HepG2 (cell line): ENCODE results near the gene CALD1. TPM values are rescaled to one million over a fixed set of nuclear protein-coding genes. Genes with fewer than 3 reads are reported as not detected.

Experiments
- ADNP ChIP-seq: sonication (generic); formaldehyde crosslinking; IDR thresholded peaks from 2 replicates; pipeline ENCODE4 v1.4.0; 2020; ENCODE audit warnings: missing genetic modification reagents
- FOXC1 ChIP-seq: sonication (generic); formaldehyde crosslinking; IDR thresholded peaks from 2 replicates; pipeline ENCODE4 v1.8.0; 2022; ENCODE audit warnings: mild to moderate bottlenecking, missing genetic modification reagents, borderline replicate concordance
- KAT2B ChIP-seq: fragments of 150-350 bp; IDR thresholded peaks from 2 replicates; pipeline ENCODE4 v1.6.1; 2014; ENCODE audit warnings: low read depth, low read length, borderline replicate concordance
- KAT8 ChIP-seq: IDR thresholded peaks from 2 replicates; pipeline ENCODE4 v1.6.1; 2016; ENCODE audit warnings: missing genetic modification reagents, missing compliant biosample characterization
- KLF11 ChIP-seq: IDR thresholded peaks from 2 replicates; pipeline ENCODE4 v1.6.1; 2016; ENCODE audit warnings: missing compliant biosample characterization
- KLF12 ChIP-seq: sonication (generic); formaldehyde crosslinking; IDR thresholded peaks from 2 replicates; pipeline ENCODE4 v1.4.0; 2020; ENCODE audit warnings: missing genetic modification reagents, borderline replicate concordance
- KLF13 ChIP-seq: sonication (generic); formaldehyde crosslinking; IDR thresholded peaks from 2 replicates; pipeline ENCODE4 v1.4.0; 2020; ENCODE audit warnings: mild to moderate bottlenecking, missing genetic modification reagents
- KLF15 ChIP-seq: sonication (generic); formaldehyde crosslinking; IDR thresholded peaks from 2 replicates; pipeline ENCODE4 v1.8.1; 2023; ENCODE audit warnings: borderline replicate concordance, mild to moderate bottlenecking, inconsistent platforms, missing genetic modification reagents, mixed read lengths
- MXD3 ChIP-seq: IDR thresholded peaks from 2 replicates; pipeline ENCODE4 v1.6.1; 2016; ENCODE audit warnings: mild to moderate bottlenecking, missing biosample characterization, missing genetic modification reagents
- MYC ChIP-seq: sonication (generic); formaldehyde crosslinking; IDR thresholded peaks from 2 replicates; pipeline ENCODE4 v1.9.0; 2021; ENCODE audit warnings: missing genetic modification reagents, borderline replicate concordance
- NFIC ChIP-seq: IDR thresholded peaks from 2 replicates; pipeline ENCODE4 v1.6.1; 2012; ENCODE audit warnings: mild to moderate bottlenecking, low read length, inconsistent platforms
- NFKB2 ChIP-seq: sonication (generic); formaldehyde crosslinking; IDR thresholded peaks from 2 replicates; pipeline ENCODE4 v1.4.0; 2020; ENCODE audit warnings: missing genetic modification reagents, borderline replicate concordance
- PAWR ChIP-seq: sonication (generic); formaldehyde crosslinking; IDR thresholded peaks from 2 replicates; pipeline ENCODE4 v1.4.0; 2020; ENCODE audit warnings: missing genetic modification reagents, mild to moderate bottlenecking, borderline replicate concordance
- PHF20 ChIP-seq: sonication (generic); formaldehyde crosslinking; IDR thresholded peaks from 2 replicates; pipeline ENCODE4 v1.5.0; 2020; ENCODE audit warnings: mild to moderate bottlenecking, missing genetic modification reagents
- RBFOX2 ChIP-seq: fragments of 200-400 bp; formaldehyde crosslinking; IDR thresholded peaks from 2 replicates; pipeline ENCODE4 v1.6.1; 2017; ENCODE audit warnings: low read depth, mild to moderate bottlenecking, low read length
- SYNCRIP ChIP-seq: fragments of 200-400 bp; formaldehyde crosslinking; IDR thresholded peaks from 2 replicates; pipeline ENCODE4 v1.6.1; 2018; ENCODE audit warnings: mild to moderate bottlenecking, low read depth, low read length; ENCODE audit not compliant: insufficient read depth
- TRIM24 ChIP-seq: sonication (generic); formaldehyde crosslinking; IDR thresholded peaks from 2 replicates; pipeline ENCODE4 v1.8.0; 2022; ENCODE audit warnings: mild to moderate bottlenecking, missing genetic modification reagents
- ZKSCAN8 ChIP-seq: IDR thresholded peaks from 2 replicates; pipeline ENCODE4 v1.6.1; 2016; ENCODE audit warnings: borderline replicate concordance, missing genetic modification reagents, missing compliant biosample characterization
- ZNF280B ChIP-seq: sonication (generic); formaldehyde crosslinking; IDR thresholded peaks from 2 replicates; pipeline ENCODE4 v1.5.0; 2020; ENCODE audit warnings: missing genetic modification reagents, mild to moderate bottlenecking, borderline replicate concordance
- ZNF292 ChIP-seq: sonication (generic); formaldehyde crosslinking; IDR thresholded peaks from 2 replicates; pipeline ENCODE4 v1.8.1; 2022; ENCODE audit warnings: mild to moderate bottlenecking, low read depth, missing genetic modification reagents, borderline replicate concordance
- ZNF441 ChIP-seq: sonication (generic); formaldehyde crosslinking; IDR thresholded peaks from 2 replicates; pipeline ENCODE4 v1.7.0; 2021; ENCODE audit warnings: missing genetic modification reagents, borderline replicate concordance
- ZNF549 ChIP-seq: sonication (generic); formaldehyde crosslinking; IDR thresholded peaks from 2 replicates; pipeline ENCODE4 v1.5.0; 2020; ENCODE audit warnings: missing genetic modification reagents
- ZNF556 ChIP-seq: sonication (generic); formaldehyde crosslinking; IDR thresholded peaks from 2 replicates; pipeline ENCODE4 v1.4.0; 2020; ENCODE audit warnings: mild to moderate bottlenecking, missing genetic modification reagents, borderline replicate concordance
- ZNF761 ChIP-seq: sonication (generic); formaldehyde crosslinking; conservative IDR thresholded peaks from 2 replicates; pipeline ENCODE4 v1.4.0; 2020; ENCODE audit warnings: mild to moderate bottlenecking, missing genetic modification reagents
- ZSCAN30 ChIP-seq: sonication (generic); formaldehyde crosslinking; IDR thresholded peaks from 2 replicates; pipeline ENCODE4 v1.5.0; 2020; ENCODE audit warnings: mild to moderate bottlenecking, missing genetic modification reagents
- polyA plus RNA-seq, 8 experiments: library from polyadenylated mRNA; depleted of rRNA in 3 of 8; stranded (reverse) in 7 of 8; unstranded in 1 of 8; fragments of >200 nt; fragmentation: Illumina TruSeq in 4 of 8; extraction: Trizol in 4 of 8; gene quantifications; 2 replicates each; pipeline versions ENCODE4 v1.2.1 to v1.2.3, GENCODE V29; 2011 to 2016; ENCODE audit warnings: low read depth in 4 of 8, missing spikeins in 1 of 8, mixed read lengths in 1 of 8; ENCODE audit not compliant: insufficient read depth in 1 of 8
- total RNA-seq, 5 experiments: library from RNA; depleted of rRNA; stranded (reverse); fragments of >200 nt; fragmentation: Illumina TruSeq; extraction: Trizol; gene quantifications; 2 replicates each; pipeline ENCODE4 v1.2.3, GENCODE V29; 2016; ENCODE audit warnings: low read depth in 1 of 5
- TF ChIP-seq, protein P1 (sequence below): sonication (generic); formaldehyde crosslinking; IDR thresholded peaks from 2 replicates; pipeline ENCODE4 v1.4.0; 2020; ENCODE audit warnings: missing genetic modification reagents

The CALD1 gene
- total and polyA plus RNA-seq, 2 of the 13 experiments (the other 11 are each of a cell fraction or from before 2014, with no cell fraction given): 53.0 to 112 TPM

- peak; percentile 94 for TF ChIP-seq RBFOX2
- no peak for TF ChIP-seq ZNF549 (CRISPR knock-in tag)
- peak; percentile 52; the same call in 1 of the 2 replicates for TF ChIP-seq KLF13 (CRISPR knock-in tag)
- TF ChIP-seq SYNCRIP: no peak
- TF ChIP-seq ZNF280B (CRISPR knock-in tag): 0 out of 2 replicates have a peak, but pooled peaks have one; percentile 79
- TF ChIP-seq ZNF441 (CRISPR knock-in tag): no peak; the same call in 1 of the 2 replicates
- 0 out of 2 replicates have a peak, but pooled peaks have one; percentile 85 for TF ChIP-seq PAWR
- TF ChIP-seq KLF15 (CRISPR knock-in tag): no peak
- TF ChIP-seq, protein P1, sequence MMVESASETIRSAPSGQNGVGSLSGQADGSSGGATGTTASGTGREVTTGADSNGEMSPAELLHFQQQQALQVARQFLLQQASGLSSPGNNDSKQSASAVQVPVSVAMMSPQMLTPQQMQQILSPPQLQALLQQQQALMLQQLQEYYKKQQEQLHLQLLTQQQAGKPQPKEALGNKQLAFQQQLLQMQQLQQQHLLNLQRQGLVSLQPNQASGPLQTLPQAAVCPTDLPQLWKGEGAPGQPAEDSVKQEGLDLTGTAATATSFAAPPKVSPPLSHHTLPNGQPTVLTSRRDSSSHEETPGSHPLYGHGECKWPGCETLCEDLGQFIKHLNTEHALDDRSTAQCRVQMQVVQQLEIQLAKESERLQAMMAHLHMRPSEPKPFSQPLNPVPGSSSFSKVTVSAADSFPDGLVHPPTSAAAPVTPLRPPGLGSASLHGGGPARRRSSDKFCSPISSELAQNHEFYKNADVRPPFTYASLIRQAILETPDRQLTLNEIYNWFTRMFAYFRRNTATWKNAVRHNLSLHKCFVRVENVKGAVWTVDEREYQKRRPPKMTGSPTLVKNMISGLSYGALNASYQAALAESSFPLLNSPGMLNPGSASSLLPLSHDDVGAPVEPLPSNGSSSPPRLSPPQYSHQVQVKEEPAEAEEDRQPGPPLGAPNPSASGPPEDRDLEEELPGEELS: no peak
- peak; percentile 78 for TF ChIP-seq KAT8 (CRISPR knock-in tag)
- 0 out of 2 replicates have a peak, but pooled peaks have one; percentile 55 for TF ChIP-seq MXD3 (CRISPR knock-in tag)
- TF ChIP-seq KLF11 (CRISPR knock-in tag): peak; percentile 62; the same call in 1 of the 2 replicates
- TF ChIP-seq MYC (CRISPR knock-in tag): peak; percentile 79
- TF ChIP-seq ZNF292 (CRISPR knock-in tag): peak; percentile 74; the same call in 1 of the 2 replicates
- TF ChIP-seq ZNF761 (CRISPR knock-in tag): peak; percentile 90
- TF ChIP-seq KAT2B: no peak
- TF ChIP-seq ZNF556: peak; percentile 95; the same call in 1 of the 2 replicates
- no peak for TF ChIP-seq NFIC
- TF ChIP-seq ZKSCAN8 (CRISPR knock-in tag): peak; percentile 40; the same call in 1 of the 2 replicates
- TF ChIP-seq FOXC1 (CRISPR knock-in tag): peak; percentile 73; the same call in 1 of the 2 replicates
- no peak for TF ChIP-seq TRIM24
- TF ChIP-seq PHF20: peak; percentile 71
- TF ChIP-seq ZSCAN30: no peak
- no peak; the same call in 1 of the 2 replicates for TF ChIP-seq KLF12 (CRISPR knock-in tag)
- peak; percentile 76; the same call in 1 of the 2 replicates for TF ChIP-seq NFKB2 (CRISPR knock-in tag)
- TF ChIP-seq ADNP (CRISPR knock-in tag): no peak
Measured at GRCh38 chr7:134986363-134987251, 207.2 kb downstream of the CALD1 start, which contains the start of gene AGBL3 (continued).
